Lower leg skin (tissue), 4 donors: ENCODE data around the gene SFMBT1. TPM values are rescaled to one million over a fixed set of nuclear protein-coding genes. Genes with fewer than 3 reads are reported as not detected.

Experiments
- DNase-seq, 2 donors: peaks; one replicate each; pipeline ENCODE4 v3.0.0-alpha.2; 2019; ENCODE audit warnings: low spot score in 2 of 2
- H3K4me3 ChIP-seq: fragments of 200-600 bp; sonication (generic); 2 replicates; pipeline ENCODE4 v1.5.1; 2017; ENCODE audit warnings: mild to moderate bottlenecking, low read depth; ENCODE audit not compliant: poor library complexity, severe bottlenecking
- CTCF ChIP-seq, 3 donors: fragments of 450-650 bp; IDR thresholded peaks; one replicate each; pipeline ENCODE4 v1.5.1; 2016; ENCODE audit warnings: antibody characterized with exemption in 3 of 3, mild to moderate bottlenecking in 3 of 3, moderate library complexity in 2 of 3
- POLR2A ChIP-seq, 2 donors: fragments of 450-650 bp; IDR thresholded peaks; one replicate each; pipeline ENCODE4 v1.6.1; 2016 to 2017; ENCODE audit warnings: antibody characterized with exemption in 2 of 2, mild to moderate bottlenecking in 1 of 2, moderate library complexity in 1 of 2
- WGBS, 2 donors: methylation state at CpG; one replicate each; pipeline ENCODE4 v1.1.5; 2018; 5-methylcytosine and 5-hydroxymethylcytosine counted together
- intact Hi-C: fragments of 100-400 bp; cut with DNase I; formaldehyde crosslinking; loops from one replicate; pipeline ENCODE4 v1.15.0; 2023; ENCODE audit warnings: low total_unique reads
- total RNA-seq, 4 donors: library from RNA; depleted of rRNA; stranded (reverse); fragments of >200 nt; gene quantifications; one replicate each; pipeline ENCODE4 v1.1.0, GENCODE V29; 2016

SFMBT1 gene
- total RNA-seq: 10 to 100 TPM in 3 of 4 donors, 1 to 10 TPM in 1; 9.5 to 24.3 (median 14.4) TPM

- WGBS, 2 donors: 1% methylated on average over 57 to 66 of the region's 117 CpGs
- peak within 1 kb of the TSS; percentile 82 for H3K4me3 ChIP-seq
- DNase-seq: peak; percentile 17 to 91
- TF ChIP-seq POLR2A (IDR thresholded peaks at IDR 0.05): no peak
- TF ChIP-seq CTCF (IDR thresholded peaks at IDR 0.05): no peak
- intact Hi-C loops: no loop called here
Measured at GRCh38 chr3:53045518-53046170, at the start of gene SFMBT1. Gene SFMBT1 (minus strand): TSS chr3:53046073. CDS start chr3:52969128, 76,945 bp downstream.

GRCh38 chr3:53092942-53093341, 47.1 kb upstream of the SFMBT1 start:
- intact Hi-C loops: no loop called here
- WGBS, 2 donors: 87 to 95% methylated on average over 2 of the region's 2 CpGs
- H3K4me3 ChIP-seq: no peak overlapping the region
- no peak for DNase-seq
- TF ChIP-seq CTCF (IDR thresholded peaks at IDR 0.05) (no peak), POLR2A (IDR thresholded peaks at IDR 0.05) (no peak)

- intact Hi-C loops: no loop called here
- WGBS, 2 donors: 93 to 95% methylated on average over 11 of the region's 11 CpGs
- no peak for TF ChIP-seq CTCF (IDR thresholded peaks at IDR 0.05)
- TF ChIP-seq POLR2A (IDR thresholded peaks at IDR 0.05): no peak
- no peak overlapping the region for H3K4me3 ChIP-seq
- DNase-seq: no peak
Measured at GRCh38 chr3:53092216-53092615, 46.3 kb upstream of the SFMBT1 start.

GRCh38 chr3:53091011-53091410, 45.1 kb upstream of the SFMBT1 start:
- 90 to 92% methylated on average over 5 of the region's 5 CpGs for WGBS, 2 donors
- intact Hi-C loops: no loop called here
- no peak for TF ChIP-seq CTCF (IDR thresholded peaks at IDR 0.05)
- no peak for TF ChIP-seq POLR2A (IDR thresholded peaks at IDR 0.05)
- no peak overlapping the region for H3K4me3 ChIP-seq
- no peak for DNase-seq

- no peak for DNase-seq
- no peak overlapping the region for H3K4me3 ChIP-seq
- WGBS, 2 donors: 56 to 67% methylated on average over 3 to 6 of the region's 6 CpGs
- TF ChIP-seq POLR2A (IDR thresholded peaks at IDR 0.05) (no peak), CTCF (IDR thresholded peaks at IDR 0.05) (no peak)
- intact Hi-C loops: no loop called here
Measured at GRCh38 chr3:53089511-53089910, 43.6 kb upstream of the SFMBT1 start.

GRCh38 chr3:53085476-53085875, 39.6 kb upstream of the SFMBT1 start:
- intact Hi-C loops: no loop called here
- TF ChIP-seq CTCF (IDR thresholded peaks at IDR 0.05) (no peak), POLR2A (IDR thresholded peaks at IDR 0.05) (no peak)
- DNase-seq: peak in 1 of 2 donors; percentile 29
- H3K4me3 ChIP-seq: no peak overlapping the region
- WGBS, 2 donors: 86% methylated on average over 10 of the region's 10 CpGs
